Right lobe of liver (tissue), 6 donors: ENCODE results near the gene HOXD13. TPM values are rescaled to one million over a fixed set of nuclear protein-coding genes. Genes with fewer than 3 reads are reported as not detected.
A peak's percentile ranks its signal among the peaks of the same experiment; 100 is the strongest.

Source experiments
- ATAC-seq, 4 donors: fragments of 200-7000 bp; cut with Tn5 transposase; one replicate each; pipeline ENCODE4 v1.9.1; 2020; ENCODE audit warnings: mild to moderate bottlenecking in 4 of 4, moderate library complexity in 4 of 4
- DNase-seq, 3 donors: peaks; one replicate each; pipeline ENCODE4 v3.0.0-alpha.2; 2020
- H3K27ac ChIP-seq, 3 donors: fragments of 200-600 bp; one replicate each; pipeline ENCODE4 v1.8.0; 2022
- H3K27me3 ChIP-seq, 2 donors: fragments of 200-600 bp; one replicate each; pipeline ENCODE4 v1.8.0; 2022
- H3K36me3 ChIP-seq, 4 donors: fragments of 200-600 bp; sonication (generic) in 1 of 4; one replicate each; pipeline versions ENCODE4 v1.5.1 to v1.8.0; 2017 to 2022; ENCODE audit warnings: control low read depth in 1 of 4
- H3K4me1 ChIP-seq, 4 donors: fragments of 200-600 bp; sonication (generic) in 1 of 4; one replicate each; pipeline versions ENCODE4 v1.5.1 to v1.8.0; 2017 to 2022; ENCODE audit warnings: control low read depth in 1 of 4
- H3K4me3 ChIP-seq, 3 donors: fragments of 200-600 bp; one replicate each; pipeline ENCODE4 v1.8.0; 2022
- H3K9me3 ChIP-seq, 4 donors: fragments of 200-600 bp; sonication (generic) in 1 of 4; one replicate each; pipeline versions ENCODE4 v1.5.1 to v1.8.0; 2017 to 2022; ENCODE audit warnings: control low read depth in 1 of 4
- POLR2A ChIP-seq: fragments of 450-650 bp; IDR thresholded peaks from one replicate; pipeline ENCODE4 v1.6.1; 2017; ENCODE audit warnings: antibody characterized with exemption, mild to moderate bottlenecking
- WGBS: methylation state at CpG from one replicate; pipeline ENCODE4 v1.1.6; 2018; ENCODE audit warnings: low coverage, low lambda C conversion rate; ENCODE audit not compliant: insufficient coverage; ENCODE audit errors: missing lambda C conversion rate; 5-methylcytosine and 5-hydroxymethylcytosine counted together
- intact Hi-C, 2 donors: fragments of 100-400 bp; cut with DNase I; formaldehyde crosslinking; loops; one replicate each; pipeline versions ENCODE4 v1.11.2 to v1.14.1; 2022
- total RNA-seq, 6 experiments: library from RNA; depleted of rRNA in 2 of 6; stranded (reverse); fragments of >200 nt in 2 of 6; fragmentation: NEBNext Ultra II Directional in 3 of 6; extraction: Animal tissue kit (Norgen Biotek cat#: 25700) in 3 of 6; gene quantifications; one replicate each; pipeline versions ENCODE4 v1.1.0 to v1.2.4, GENCODE V29; 2016 to 2023
- TF ChIP-seq, protein P1 (sequence below), 4 donors: fragments of 200-600 bp in 3 of 4; fragments of 450-650 bp in 1 of 4; IDR thresholded peaks; one replicate each; pipeline versions ENCODE4 v1.5.1 to v1.8.0; 2016 to 2022; ENCODE audit warnings: antibody characterized with exemption in 4 of 4, mild to moderate bottlenecking in 2 of 4
- donor health status: DM: no; HTN: yes; CAD: no.
- donor health status: DM: no; HTN: no; CAD: no.
- donor health status: DM: no; HTN: no; CAD: no.
- donor health status: DM: no; HTN: yes; CAD: no.
- donor health status: DM: no; HTN: yes; CAD: no.

The HOXD13 gene
- total RNA-seq, 6 experiments from 2014 or later, result not detected

- WGBS, result 5% methylated on average over 17 of the region's 53 CpGs
- Histone ChIP-seq H3K36me3 (no peaks in the 10 kb centered on the region), H3K4me1 (peaks cover 0 to 25% (median 7%) of the 10 kb centered on the region in 4 donors), H3K27me3 (peaks cover 24 to 84% of the 10 kb centered on the region in 2 donors), H3K9me3 (no peaks in the 10 kb centered on the region), H3K27ac (no peak overlapping the region), H3K4me3 (no peak overlapping the region)
- ATAC-seq (no peak), DNase-seq (peak in 1 of 3 donors; percentile 56)
- TF ChIP-seq POLR2A, result no peak
- TF ChIP-seq, protein P1, sequence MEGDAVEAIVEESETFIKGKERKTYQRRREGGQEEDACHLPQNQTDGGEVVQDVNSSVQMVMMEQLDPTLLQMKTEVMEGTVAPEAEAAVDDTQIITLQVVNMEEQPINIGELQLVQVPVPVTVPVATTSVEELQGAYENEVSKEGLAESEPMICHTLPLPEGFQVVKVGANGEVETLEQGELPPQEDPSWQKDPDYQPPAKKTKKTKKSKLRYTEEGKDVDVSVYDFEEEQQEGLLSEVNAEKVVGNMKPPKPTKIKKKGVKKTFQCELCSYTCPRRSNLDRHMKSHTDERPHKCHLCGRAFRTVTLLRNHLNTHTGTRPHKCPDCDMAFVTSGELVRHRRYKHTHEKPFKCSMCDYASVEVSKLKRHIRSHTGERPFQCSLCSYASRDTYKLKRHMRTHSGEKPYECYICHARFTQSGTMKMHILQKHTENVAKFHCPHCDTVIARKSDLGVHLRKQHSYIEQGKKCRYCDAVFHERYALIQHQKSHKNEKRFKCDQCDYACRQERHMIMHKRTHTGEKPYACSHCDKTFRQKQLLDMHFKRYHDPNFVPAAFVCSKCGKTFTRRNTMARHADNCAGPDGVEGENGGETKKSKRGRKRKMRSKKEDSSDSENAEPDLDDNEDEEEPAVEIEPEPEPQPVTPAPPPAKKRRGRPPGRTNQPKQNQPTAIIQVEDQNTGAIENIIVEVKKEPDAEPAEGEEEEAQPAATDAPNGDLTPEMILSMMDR (IDR thresholded peaks at IDR 0.05), result no peak
- intact Hi-C loops, result loop anchor here in 1 of 2 donors (10.0 kb wide), 1 partner anchor 739 kb away; no protein-coding TSS in a partner anchor
Observed at GRCh38 chr2:176093145-176093897, 800 bp downstream of the HOXD13 start.

GRCh38 chr2:176093898-176094249 is 1.4 kb downstream of the HOXD13 start:
- no peaks in the 10 kb centered on the region for H3K9me3 ChIP-seq
- peaks cover 20 to 84% of the 10 kb centered on the region in 2 donors for H3K27me3 ChIP-seq
- H3K4me3 ChIP-seq, result no peak overlapping the region
- ATAC-seq (no peak), DNase-seq (no peak)
- no peaks in the 10 kb centered on the region for H3K36me3 ChIP-seq
- TF ChIP-seq POLR2A, result no peak
- TF ChIP-seq, protein P1 (IDR thresholded peaks at IDR 0.05), result no peak
- peaks cover 0 to 23% (median 6%) of the 10 kb centered on the region in 4 donors for H3K4me1 ChIP-seq
- no peak overlapping the region for H3K27ac ChIP-seq
- under 1% methylated on average over 8 of the region's 8 CpGs for WGBS
- intact Hi-C loops, result loop anchor here in 1 of 2 donors (10.0 kb wide), 1 partner anchor 739 kb away; no protein-coding TSS in a partner anchor

GRCh38 chr2:176094349-176094748 is 1.8 kb downstream of the HOXD13 start:
- H3K9me3 ChIP-seq, result no peaks in the 10 kb centered on the region
- WGBS, result 4% methylated on average over 12 of the region's 12 CpGs
- ATAC-seq (no peak), DNase-seq (no peak)
- peaks cover 19 to 83% of the 10 kb centered on the region in 2 donors for H3K27me3 ChIP-seq
- H3K4me3 ChIP-seq, result no peak overlapping the region
- H3K4me1 ChIP-seq, result peaks cover 0 to 23% (median 6%) of the 10 kb centered on the region in 4 donors
- H3K27ac ChIP-seq, result no peak overlapping the region
- H3K36me3 ChIP-seq, result no peaks in the 10 kb centered on the region
- TF ChIP-seq POLR2A, result no peak
- TF ChIP-seq, protein P1 (IDR thresholded peaks at IDR 0.05), result no peak
- intact Hi-C loops, result loop anchor here in 1 of 2 donors (10.0 kb wide), 1 partner anchor 740 kb away; no protein-coding TSS in a partner anchor

DNA sequence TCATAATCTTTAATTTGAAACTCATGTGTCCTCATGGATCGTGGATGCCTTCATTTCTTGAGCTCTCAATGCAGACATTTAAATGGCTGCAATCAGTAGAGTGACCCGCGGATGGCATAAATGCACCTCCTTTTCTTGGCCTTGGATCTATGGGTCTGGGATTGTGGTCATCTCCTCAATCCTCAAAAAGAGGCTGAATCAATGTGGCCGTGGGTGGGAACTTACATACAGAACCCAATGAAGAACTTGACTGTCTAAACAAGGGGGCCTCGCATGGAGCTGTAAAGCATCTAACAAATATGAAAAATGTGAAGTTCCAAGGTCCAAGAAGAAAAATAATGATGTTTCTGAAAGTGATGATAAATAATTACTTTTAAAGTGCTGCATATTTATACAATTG is 2.9 kb downstream of the HOXD13 start:
- H3K4me3 ChIP-seq, result no peak overlapping the region
- intact Hi-C loops, result loop anchor here in 1 of 2 donors (10.0 kb wide), 1 partner anchor 741 kb away; no protein-coding TSS in a partner anchor
- TF ChIP-seq POLR2A, result no peak
- TF ChIP-seq, protein P1 (IDR thresholded peaks at IDR 0.05), result no peak

More for the DNA sequence above, 2.9 kb downstream of the HOXD13 start:
- H3K27me3 ChIP-seq, result peaks cover 13 to 83% of the 10 kb centered on the region in 2 donors
- H3K9me3 ChIP-seq, result no peaks in the 10 kb centered on the region
- 6% methylated on average over 5 of the region's 5 CpGs for WGBS
- ATAC-seq (no peak), DNase-seq (no peak)
- no peaks in the 10 kb centered on the region for H3K36me3 ChIP-seq
- peaks cover 0 to 23% (median 6%) of the 10 kb centered on the region in 4 donors for H3K4me1 ChIP-seq
- no peak overlapping the region for H3K27ac ChIP-seq
